ENCODE measurements around the gene MRPL46. TPM values are rescaled to one million over a fixed set of nuclear protein-coding genes. Genes with fewer than 3 reads are reported as not detected.

Gene MRPL46
- total RNA-seq, 6 donors from 2014 or later = 8.7 to 23.1 (median 17.6) TPM

DNA sequence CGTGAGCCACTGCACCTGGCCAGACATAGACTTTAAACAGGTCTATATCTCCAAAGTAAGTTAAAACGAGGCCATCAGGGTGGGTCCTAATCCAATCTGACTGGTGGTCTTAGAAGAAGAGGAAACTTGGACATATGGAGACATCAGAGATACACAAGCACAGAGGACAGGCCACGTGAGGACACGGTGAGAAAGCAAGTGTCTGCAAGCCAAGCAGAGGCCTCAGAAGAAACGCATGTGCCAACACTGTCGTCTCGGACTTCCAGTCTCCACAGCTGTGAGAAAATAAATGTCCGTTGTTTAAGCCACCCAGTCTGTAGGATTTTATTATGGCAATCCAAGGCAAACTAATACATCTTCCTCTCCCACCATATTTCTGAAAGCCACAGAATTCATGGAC is 43.9 kb downstream of the MRPL46 start:
- DNase-seq (no peak), ATAC-seq (ENCODE audit: low FRiP score in 2 of 2) (no peak)
- Histone ChIP-seq H3K4me1 (no peaks in the 10 kb centered on the region), H3K36me3 (no peaks in the 10 kb centered on the region), H3K27ac (no peak overlapping the region), H3K4me3 (no peak overlapping the region), H3K9me3 (no peaks in the 10 kb centered on the region), H3K27me3 (no peaks in the 10 kb centered on the region)
- WGBS, 2 donors = 78 to 86% methylated on average over 8 of the region's 8 CpGs
- no peak for TF ChIP-seq EP300 (IDR thresholded peaks at IDR 0.05)
- TF ChIP-seq, protein P1, sequence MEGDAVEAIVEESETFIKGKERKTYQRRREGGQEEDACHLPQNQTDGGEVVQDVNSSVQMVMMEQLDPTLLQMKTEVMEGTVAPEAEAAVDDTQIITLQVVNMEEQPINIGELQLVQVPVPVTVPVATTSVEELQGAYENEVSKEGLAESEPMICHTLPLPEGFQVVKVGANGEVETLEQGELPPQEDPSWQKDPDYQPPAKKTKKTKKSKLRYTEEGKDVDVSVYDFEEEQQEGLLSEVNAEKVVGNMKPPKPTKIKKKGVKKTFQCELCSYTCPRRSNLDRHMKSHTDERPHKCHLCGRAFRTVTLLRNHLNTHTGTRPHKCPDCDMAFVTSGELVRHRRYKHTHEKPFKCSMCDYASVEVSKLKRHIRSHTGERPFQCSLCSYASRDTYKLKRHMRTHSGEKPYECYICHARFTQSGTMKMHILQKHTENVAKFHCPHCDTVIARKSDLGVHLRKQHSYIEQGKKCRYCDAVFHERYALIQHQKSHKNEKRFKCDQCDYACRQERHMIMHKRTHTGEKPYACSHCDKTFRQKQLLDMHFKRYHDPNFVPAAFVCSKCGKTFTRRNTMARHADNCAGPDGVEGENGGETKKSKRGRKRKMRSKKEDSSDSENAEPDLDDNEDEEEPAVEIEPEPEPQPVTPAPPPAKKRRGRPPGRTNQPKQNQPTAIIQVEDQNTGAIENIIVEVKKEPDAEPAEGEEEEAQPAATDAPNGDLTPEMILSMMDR (IDR thresholded peaks at IDR 0.05) = no peak
- no peak for TF ChIP-seq POLR2A (IDR thresholded peaks at IDR 0.05)
- no peak for TF ChIP-seq POLR2AphosphoS5 (IDR thresholded peaks at IDR 0.05)

- TF ChIP-seq POLR2A (IDR thresholded peaks at IDR 0.05) (no peak), EP300 (IDR thresholded peaks at IDR 0.05) (no peak), POLR2AphosphoS5 (IDR thresholded peaks at IDR 0.05) (no peak)
- TF ChIP-seq, protein P1 (IDR thresholded peaks at IDR 0.05) = no peak
- no peak overlapping the region for H3K27ac ChIP-seq
- whole genome bisulfite sequencing, 2 donors = 56 to 58% methylated on average over 3 of the region's 3 CpGs
- no peaks in the 10 kb centered on the region for H3K36me3 ChIP-seq
- ATAC-seq (ENCODE audit: low FRiP score in 2 of 2) (no peak), DNase-seq (no peak)
- H3K4me1 ChIP-seq = no peaks in the 10 kb centered on the region
- no peak overlapping the region for H3K4me3 ChIP-seq
- H3K27me3 ChIP-seq = no peaks in the 10 kb centered on the region
- no peaks in the 10 kb centered on the region for H3K9me3 ChIP-seq
Observed at GRCh38 chr15:88419830-88420229, 47.4 kb downstream of the MRPL46 start.

Other genes with a start within 250 kb of the MRPL46 start
- 10 to 100 TPM in 1 of 6 donors, 1 to 10 TPM in 5; 1.4 to 11.5 (median 2.4) TPM for gene NTRK3, start 210.6 kb downstream of the MRPL46 start, total RNA-seq
- 10 to 100 TPM; 12.9 to 53.4 (median 34.7) TPM for gene MRPS11, start 320 bp upstream of the MRPL46 start, total RNA-seq
- gene DET1, start 79.3 kb upstream of the MRPL46 start, total RNA-seq = 10 to 100 TPM in 2 of 6 donors, 1 to 10 TPM in 4; 2.9 to 13.6 (median 5.3) TPM
- gene AEN, start 154.0 kb upstream of the MRPL46 start, total RNA-seq = 10 to 100 TPM in 5 of 6 donors, 1 to 10 TPM in 1; 7.5 to 37.6 (median 18.4) TPM
- gene ISG20, start 171.6 kb upstream of the MRPL46 start, total RNA-seq = 100 to 1,000 TPM in 1 of 6 donors, 10 to 100 TPM in 5; 41.3 to 119 (median 67.0) TPM

Measured in upper lobe of left lung (tissue), 6 donors.